NT2/D1 (cell line): ENCODE results near the gene UNK.

Experiments used
- DNase-seq: peaks from one replicate; pipeline ENCODE4 v3.0.0-alpha.2; 2011; ENCODE audit warnings: low read depth, low spot score
- H3K27me3 ChIP-seq: 2 replicates; pipeline ENCODE4 v1.6.0; 2011; ENCODE audit warnings: mild to moderate bottlenecking; ENCODE audit not compliant: insufficient read length, insufficient read depth
- H3K36me3 ChIP-seq: 2 replicates; pipeline ENCODE4 v1.6.1; 2011; ENCODE audit warnings: mild to moderate bottlenecking, low read length, mixed read lengths; ENCODE audit not compliant: insufficient read depth, insufficient read length
- H3K4me1 ChIP-seq: 2 replicates; pipeline ENCODE4 v1.5.1; 2011; ENCODE audit not compliant: insufficient read depth, insufficient read length
- H3K4me3 ChIP-seq: 2 replicates; pipeline ENCODE4 v1.5.1; 2011; ENCODE audit warnings: low read depth; ENCODE audit not compliant: insufficient read length
- H3K9ac ChIP-seq: 2 replicates; pipeline ENCODE4 v1.6.0; 2011; ENCODE audit warnings: low read depth; ENCODE audit not compliant: insufficient read length
- H3K9me3 ChIP-seq: 2 replicates; pipeline ENCODE4 v1.5.1; 2011; ENCODE audit warnings: mild to moderate bottlenecking, low read length; ENCODE audit not compliant: insufficient read depth
- SUZ12 ChIP-seq: IDR thresholded peaks from 2 replicates; pipeline ENCODE4 v1.6.1; 2011; ENCODE audit not compliant: insufficient read length, insufficient read depth; ENCODE audit errors: extremely low read depth
- YY1 ChIP-seq: IDR thresholded peaks from 2 replicates; pipeline ENCODE4 v1.6.1; 2011; ENCODE audit not compliant: insufficient read length, insufficient read depth
- ZNF274 ChIP-seq: IDR thresholded peaks from 2 replicates; pipeline ENCODE4 v1.6.1; 2011; ENCODE audit warnings: mild to moderate bottlenecking, low read depth, low read length

Gene UNK

GRCh38 chr17:75836605-75837004, 52.0 kb downstream of the UNK start:
- no peak for TF ChIP-seq YY1
- no peak for TF ChIP-seq ZNF274
- TF ChIP-seq SUZ12, result no peak
- H3K4me1 ChIP-seq, result peaks cover 32% of the 10 kb centered on the region
- no peaks in the 10 kb centered on the region for H3K36me3 ChIP-seq
- H3K9me3 ChIP-seq, result no peaks in the 10 kb centered on the region
- H3K4me3 ChIP-seq, result no peak overlapping the region
- DNase-seq, result no peak
- H3K9ac ChIP-seq, result no peak overlapping the region
- H3K27me3 ChIP-seq, result no peaks in the 10 kb centered on the region

- Histone ChIP-seq H3K9me3 (no peaks in the 10 kb centered on the region), H3K9ac (no peak overlapping the region), H3K27me3 (no peaks in the 10 kb centered on the region), H3K36me3 (no peaks in the 10 kb centered on the region), H3K4me1 (peaks cover 25% of the 10 kb centered on the region), H3K4me3 (no peak overlapping the region)
- DNase-seq, result no peak
- TF ChIP-seq YY1, result no peak
- no peak for TF ChIP-seq SUZ12
Measured at GRCh38 chr17:75837899-75838298, 53.3 kb downstream of the UNK start.

GRCh38 chr17:75838410-75838809, 53.8 kb downstream of the UNK start:
- no peak for DNase-seq
- Histone ChIP-seq H3K9ac (no peak overlapping the region), H3K9me3 (no peaks in the 10 kb centered on the region), H3K36me3 (no peaks in the 10 kb centered on the region), H3K4me3 (no peak overlapping the region), H3K4me1 (peaks cover 25% of the 10 kb centered on the region), H3K27me3 (no peaks in the 10 kb centered on the region)
- TF ChIP-seq SUZ12 (no peak), ZNF274 (no peak), YY1 (no peak)

GRCh38 chr17:75839942-75840798, 55.6 kb downstream of the UNK start:
- Histone ChIP-seq H3K4me3 (no peak overlapping the region), H3K4me1 (peaks cover 32% of the 10 kb centered on the region), H3K9ac (peak overlapping the region; percentile 62), H3K36me3 (peaks cover 2% of the 10 kb centered on the region), H3K9me3 (no peaks in the 10 kb centered on the region), H3K27me3 (no peaks in the 10 kb centered on the region)
- no peak for DNase-seq
- no peak for TF ChIP-seq YY1
- TF ChIP-seq ZNF274, result no peak
- no peak for TF ChIP-seq SUZ12

- peaks cover 6% of the 10 kb centered on the region for H3K36me3 ChIP-seq
Measured at GRCh38 chr17:75840799-75841164, 56.2 kb downstream of the UNK start.

GRCh38 chr17:75842411-75842810, 57.8 kb downstream of the UNK start:
- Histone ChIP-seq H3K27me3 (no peaks in the 10 kb centered on the region), H3K4me3 (no peak overlapping the region), H3K9ac (no peak overlapping the region), H3K36me3 (peaks cover 22% of the 10 kb centered on the region), H3K4me1 (peaks cover 47% of the 10 kb centered on the region), H3K9me3 (no peaks in the 10 kb centered on the region)
- no peak for TF ChIP-seq SUZ12
- no peak for TF ChIP-seq ZNF274
- TF ChIP-seq YY1, result no peak
- no peak for DNase-seq

More at GRCh38 chr17:75840799-75841164, 56.2 kb downstream of the UNK start:
- H3K9me3 ChIP-seq, result no peaks in the 10 kb centered on the region
- H3K27me3 ChIP-seq, result no peaks in the 10 kb centered on the region
- H3K9ac ChIP-seq, result peak overlapping the region; percentile 62
- H3K4me3 ChIP-seq, result no peak overlapping the region
- H3K4me1 ChIP-seq, result peaks cover 37% of the 10 kb centered on the region
- no peak for DNase-seq
- no peak for TF ChIP-seq SUZ12
- TF ChIP-seq YY1, result no peak
- no peak for TF ChIP-seq ZNF274

GRCh38 chr17:75842963-75843576, 58.5 kb downstream of the UNK start:
- no peak overlapping the region for H3K4me3 ChIP-seq

More at GRCh38 chr17:75842963-75843576, 58.5 kb downstream of the UNK start:
- H3K9ac ChIP-seq, result no peak overlapping the region
- no peak for TF ChIP-seq ZNF274
- no peak for TF ChIP-seq YY1
- TF ChIP-seq SUZ12, result no peak
- no peaks in the 10 kb centered on the region for H3K27me3 ChIP-seq
- H3K4me1 ChIP-seq, result peaks cover 44% of the 10 kb centered on the region
- H3K9me3 ChIP-seq, result no peaks in the 10 kb centered on the region
- H3K36me3 ChIP-seq, result peaks cover 29% of the 10 kb centered on the region
- no peak for DNase-seq
